Body of pancreas (tissue), 4 donors: ENCODE measurements around the gene CHRNA5. TPM values are rescaled to one million over a fixed set of nuclear protein-coding genes. Genes with fewer than 3 reads are reported as not detected.
A peak's percentile ranks its signal among the peaks of the same experiment; 100 is the strongest.

Experiments
- ATAC-seq: fragments of 150-250 bp; one replicate; pipeline ENCODE4 v1.9.1; 2016
- DNase-seq, 4 donors: peaks; one replicate each; pipeline ENCODE4 v3.0.0-alpha.2; 2019
- H3K27ac ChIP-seq, 4 donors: fragments of 200-600 bp; sonication (generic); 1 replicate in 3 of 4; 2 replicates in 1 of 4; pipeline versions ENCODE4 v1.5.1 to v1.6.1; 2016 to 2019; ENCODE audit warnings: mild to moderate bottlenecking in 1 of 4, mixed read lengths in 1 of 4, moderate library complexity in 1 of 4
- H3K27me3 ChIP-seq, 2 donors: fragments of 200-600 bp; sonication (generic); one replicate each; pipeline ENCODE4 v1.6.0; 2016; ENCODE audit warnings: mild to moderate bottlenecking in 1 of 2
- H3K36me3 ChIP-seq, 2 donors: fragments of 200-600 bp; sonication (generic); replicated peaks in 1 of 2; 2 replicates each; pipeline ENCODE4 v1.5.1; 2016; ENCODE audit warnings: low read depth in 2 of 2; ENCODE audit not compliant: insufficient read depth in 1 of 2
- H3K4me1 ChIP-seq: fragments of 200-600 bp; sonication (generic); one replicate; pipeline ENCODE4 v1.6.0; 2016
- H3K4me3 ChIP-seq, 2 donors: fragments of 200-600 bp; sonication (generic); 1 replicate in 1 of 2; 2 replicates in 1 of 2; pipeline ENCODE4 v1.5.1; 2016 to 2019
- H3K9me3 ChIP-seq, 3 donors: fragments of 200-600 bp; sonication (generic); 1 replicate in 2 of 3; 2 replicates in 1 of 3; pipeline ENCODE4 v1.5.1; 2016
- POLR2A ChIP-seq, 3 donors: fragments of 450-650 bp; IDR thresholded peaks; one replicate each; pipeline ENCODE4 v1.6.1; 2016; ENCODE audit warnings: antibody characterized with exemption in 3 of 3, mild to moderate bottlenecking in 2 of 3
- WGBS, 2 donors: methylation state at CpG; one replicate each; pipeline ENCODE4 v1.1.5; 2017; 5-methylcytosine and 5-hydroxymethylcytosine counted together
- intact Hi-C: fragments of 100-400 bp; cut with DNase I; formaldehyde crosslinking; loops from one replicate; pipeline ENCODE4 v1.15.1; 2023
- total RNA-seq, 2 donors: library from RNA; depleted of rRNA; stranded (reverse); fragments of >200 nt; gene quantifications; one replicate each; pipeline ENCODE4 v1.1.0, GENCODE V29; 2016
- TF ChIP-seq, protein P1 (sequence below), 7 experiments: fragments of 450-650 bp in 4 of 7; fragments of 200-600 bp in 3 of 7; sonication (generic) in 3 of 7; IDR thresholded peaks; one replicate each; pipeline ENCODE4 v1.5.1; 2016 to 2019; ENCODE audit warnings: antibody characterized with exemption in 7 of 7

CHRNA5 gene
- total RNA-seq, 2 donors from 2014 or later, result 1.6 TPM; not detected in 1

DNA sequence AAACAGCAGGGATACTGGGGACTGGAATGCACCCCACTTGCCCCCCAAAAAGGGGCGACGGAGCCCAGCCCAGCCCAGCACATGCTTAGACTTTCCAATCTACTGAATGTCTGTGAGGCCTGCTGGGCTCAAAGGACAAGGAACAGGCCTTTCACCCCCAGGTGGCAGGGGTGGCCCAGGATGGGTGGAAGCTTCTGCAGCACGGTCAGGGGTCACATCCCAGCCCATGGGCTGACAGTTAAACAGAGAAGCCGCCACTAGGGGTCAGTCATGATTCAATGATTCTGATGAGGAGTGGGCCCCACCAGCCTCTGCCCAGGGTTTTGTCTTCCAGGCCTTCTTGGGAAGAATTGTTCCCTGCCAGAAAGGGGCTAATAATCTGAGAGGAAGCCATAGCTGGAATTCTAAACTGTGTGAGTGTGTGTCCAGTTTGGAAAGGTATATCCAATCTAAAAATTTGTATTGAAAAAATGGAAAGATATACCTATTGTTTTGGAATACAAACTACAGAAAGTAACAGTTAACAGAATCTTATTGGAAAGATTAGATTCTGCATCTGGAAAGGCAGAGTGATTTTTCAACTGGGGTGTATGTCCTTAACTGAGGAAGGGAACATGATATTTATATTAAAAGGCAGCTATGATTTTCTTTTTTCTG lies 73.5 kb downstream of the CHRNA5 start:
- no peaks in the 10 kb centered on the region for H3K9me3 ChIP-seq
- TF ChIP-seq, protein P1, sequence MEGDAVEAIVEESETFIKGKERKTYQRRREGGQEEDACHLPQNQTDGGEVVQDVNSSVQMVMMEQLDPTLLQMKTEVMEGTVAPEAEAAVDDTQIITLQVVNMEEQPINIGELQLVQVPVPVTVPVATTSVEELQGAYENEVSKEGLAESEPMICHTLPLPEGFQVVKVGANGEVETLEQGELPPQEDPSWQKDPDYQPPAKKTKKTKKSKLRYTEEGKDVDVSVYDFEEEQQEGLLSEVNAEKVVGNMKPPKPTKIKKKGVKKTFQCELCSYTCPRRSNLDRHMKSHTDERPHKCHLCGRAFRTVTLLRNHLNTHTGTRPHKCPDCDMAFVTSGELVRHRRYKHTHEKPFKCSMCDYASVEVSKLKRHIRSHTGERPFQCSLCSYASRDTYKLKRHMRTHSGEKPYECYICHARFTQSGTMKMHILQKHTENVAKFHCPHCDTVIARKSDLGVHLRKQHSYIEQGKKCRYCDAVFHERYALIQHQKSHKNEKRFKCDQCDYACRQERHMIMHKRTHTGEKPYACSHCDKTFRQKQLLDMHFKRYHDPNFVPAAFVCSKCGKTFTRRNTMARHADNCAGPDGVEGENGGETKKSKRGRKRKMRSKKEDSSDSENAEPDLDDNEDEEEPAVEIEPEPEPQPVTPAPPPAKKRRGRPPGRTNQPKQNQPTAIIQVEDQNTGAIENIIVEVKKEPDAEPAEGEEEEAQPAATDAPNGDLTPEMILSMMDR (IDR thresholded peaks at IDR 0.05), result peak in 6 of 7 experiments; percentile 35 to 59 (median 48)
- no peak for TF ChIP-seq POLR2A (IDR thresholded peaks at IDR 0.05)
- WGBS, 2 donors, result 38 to 48% methylated on average over 3 to 4 of the region's 4 CpGs
- no peak overlapping the region for H3K4me3 ChIP-seq
- ATAC-seq (peak; percentile 35), DNase-seq (peak; percentile 45 to 73 (median 58))
- intact Hi-C loops, result no loop called here
- H3K36me3 ChIP-seq, result no peaks in the 10 kb centered on the region
- peaks cover 12% of the 10 kb centered on the region for H3K4me1 ChIP-seq
- no peaks in the 10 kb centered on the region for H3K27me3 ChIP-seq
- no peak overlapping the region for H3K27ac ChIP-seq

DNA sequence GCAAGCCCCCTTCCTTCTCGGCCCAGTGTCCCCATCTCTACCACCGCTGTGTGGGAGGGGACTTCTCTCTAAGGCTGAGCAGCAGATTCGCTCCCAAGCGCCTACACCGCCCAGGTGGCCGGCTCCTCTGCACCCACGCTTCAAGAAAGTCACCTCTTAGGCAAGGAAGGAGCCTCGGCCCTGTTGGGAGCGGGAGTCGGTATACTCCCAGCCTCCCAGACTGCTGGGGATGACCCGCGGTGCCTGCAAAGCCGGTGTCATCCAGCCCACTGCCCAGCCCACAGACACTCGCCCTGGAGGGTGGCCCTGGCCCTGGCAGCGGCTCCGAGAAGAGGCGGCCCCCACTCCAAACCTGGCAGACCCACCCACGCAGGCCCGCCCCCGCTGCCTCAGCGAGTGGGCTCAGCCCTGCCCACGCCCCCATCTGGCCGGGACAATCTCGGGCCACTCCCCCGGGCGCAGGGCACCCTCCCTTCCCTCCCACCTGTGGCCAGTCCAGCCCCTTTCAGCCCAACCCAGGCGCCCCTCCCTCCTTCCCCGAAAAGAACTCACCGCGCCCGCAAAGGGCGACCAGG lies 75.3 kb downstream of the CHRNA5 start:
- DNase-seq (no peak), ATAC-seq (peak; percentile 18)
- no peaks in the 10 kb centered on the region for H3K36me3 ChIP-seq
- WGBS, 2 donors, result 11 to 20% methylated on average over 10 to 31 of the region's 32 CpGs
- H3K4me1 ChIP-seq, result peaks cover 12% of the 10 kb centered on the region
- no peaks in the 10 kb centered on the region for H3K27me3 ChIP-seq
- intact Hi-C loops, result no loop called here
- H3K27ac ChIP-seq, result no peak overlapping the region
- no peaks in the 10 kb centered on the region for H3K9me3 ChIP-seq
- TF ChIP-seq, protein P1 (IDR thresholded peaks at IDR 0.05), result no peak
- TF ChIP-seq POLR2A (IDR thresholded peaks at IDR 0.05), result no peak
- H3K4me3 ChIP-seq, result peak overlapping the region in 1 of 2 donors; percentile 18

DNA sequence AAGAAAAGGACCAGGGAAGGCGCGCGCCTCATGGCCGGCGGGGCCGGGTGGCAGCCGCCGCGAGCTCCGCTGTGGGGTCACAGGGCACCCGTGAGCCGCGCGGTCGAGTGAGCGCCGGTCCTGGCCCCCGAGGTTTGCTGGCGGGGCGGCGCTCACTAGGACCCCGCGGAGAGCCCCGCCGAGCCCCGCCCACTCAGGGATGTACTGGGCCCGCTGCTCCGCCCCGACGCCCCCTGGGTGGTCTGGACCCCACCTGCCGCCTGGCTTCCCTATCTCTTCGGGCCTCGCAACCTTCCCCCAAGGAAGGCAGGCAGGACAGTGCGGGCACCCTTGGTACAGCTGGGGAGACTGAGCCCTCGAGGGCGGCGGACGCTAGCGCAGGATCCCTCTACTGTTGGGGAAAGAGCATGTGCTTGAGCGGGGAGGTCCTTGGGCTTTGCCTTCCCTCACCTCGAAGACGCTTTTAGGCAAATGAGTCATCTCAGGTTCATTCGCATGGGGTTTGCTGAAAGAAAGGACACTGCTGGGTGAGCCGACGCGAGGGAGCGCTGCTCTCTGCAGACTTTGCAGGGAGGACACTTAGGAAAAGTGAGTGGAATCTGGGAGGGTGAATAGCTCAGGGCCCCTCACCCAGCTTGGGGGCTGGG lies 75.9 kb downstream of the CHRNA5 start, which contains the start of gene CHRNB4:
Gene CHRNB4, minus strand, starts transcription at position 109 of the 647 bp plus-strand sequence. Its CDS starts 77 bp downstream, at position 32.
- no peaks in the 10 kb centered on the region for H3K27me3 ChIP-seq
- 20 to 53% methylated on average over 18 to 36 of the region's 47 CpGs for WGBS, 2 donors
- DNase-seq (peak in 1 of 4 donors; percentile 26), ATAC-seq (no peak)
- peaks cover 12% of the 10 kb centered on the region for H3K4me1 ChIP-seq
- no peaks in the 10 kb centered on the region for H3K36me3 ChIP-seq
- intact Hi-C loops, result no loop called here
- H3K27ac ChIP-seq, result no peak within 1 kb of the TSS
- H3K4me3 ChIP-seq, result peak within 1 kb of the TSS in 1 of 2 donors; percentile 18
- no peaks in the 10 kb centered on the region for H3K9me3 ChIP-seq
- no peak for TF ChIP-seq POLR2A (IDR thresholded peaks at IDR 0.05)
- TF ChIP-seq, protein P1 (IDR thresholded peaks at IDR 0.05), result no peak

DNA sequence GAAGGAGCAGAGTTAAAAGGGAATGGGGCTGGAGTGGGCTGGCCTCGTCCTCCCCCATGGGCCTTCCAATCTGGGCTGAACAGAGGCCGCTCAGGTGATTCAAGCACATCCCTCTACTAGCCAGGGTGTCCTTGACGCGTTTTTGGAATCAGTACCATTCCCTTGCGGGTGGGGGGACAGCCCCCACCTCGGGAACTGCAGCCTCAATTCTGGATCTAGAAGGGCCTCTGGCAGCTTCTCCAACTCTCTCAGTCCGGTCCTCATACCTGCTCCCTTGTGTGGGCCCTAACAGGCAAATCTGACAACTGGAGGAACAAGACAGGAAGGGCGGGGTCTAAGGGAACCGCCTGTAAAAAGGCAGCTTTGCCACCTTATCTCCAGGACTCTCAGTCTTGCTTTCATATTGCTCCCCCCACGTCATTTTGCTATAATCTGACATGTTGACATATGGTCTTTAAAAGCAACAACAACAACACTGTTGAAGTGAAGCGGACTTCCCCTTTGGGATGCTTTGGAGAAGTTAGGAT lies 76.5 kb downstream of the CHRNA5 start:
- no peak for TF ChIP-seq POLR2A (IDR thresholded peaks at IDR 0.05)
- TF ChIP-seq, protein P1 (IDR thresholded peaks at IDR 0.05), result no peak
- Histone ChIP-seq H3K27me3 (no peaks in the 10 kb centered on the region), H3K4me1 (peaks cover 12% of the 10 kb centered on the region), H3K36me3 (no peaks in the 10 kb centered on the region), H3K9me3 (no peaks in the 10 kb centered on the region), H3K4me3 (no peak overlapping the region), H3K27ac (no peak overlapping the region)
- WGBS, 2 donors, result 68 to 76% methylated on average over 11 of the region's 11 CpGs
- DNase-seq, result no peak
- no peak for ATAC-seq
- intact Hi-C loops, result no loop called here
